ENCODE measurements around the gene DENND6B. TPM values are rescaled to one million over a fixed set of nuclear protein-coding genes. Genes with fewer than 3 reads are reported as not detected.

Gene DENND6B
- total RNA-seq, 1 experiment from 2014 or later, result 2.5 TPM

DNA sequence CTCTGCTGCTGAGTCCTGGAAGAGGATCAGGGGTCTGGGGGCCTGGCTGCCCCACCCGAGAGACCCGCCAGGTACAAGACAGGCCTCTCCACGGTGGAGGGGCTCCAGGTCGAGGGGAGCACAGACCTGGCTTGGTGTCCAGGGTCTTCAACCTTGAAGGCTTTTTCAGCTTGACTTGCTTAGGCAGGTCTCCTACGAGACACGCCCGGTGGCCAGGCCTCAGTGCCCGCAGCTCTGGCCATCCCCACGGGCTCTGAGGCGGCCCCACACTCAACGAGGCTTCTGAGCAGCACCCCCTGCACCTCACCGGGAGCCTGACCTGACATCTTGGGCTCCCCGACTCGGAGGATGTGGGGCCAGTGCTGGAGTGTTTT, 12.7 kb downstream of the DENND6B start:
- Mint-ChIP-seq H3K27me3 (ENCODE audit: low read depth) (no peaks in the 10 kb centered on the region; the same call in 1 of the 2 replicates), H3K27ac (peak overlapping the region; percentile 9; the same call in 1 of the 2 replicates), H3K9me3 (no peaks in the 10 kb centered on the region), H3K4me3 (no peak overlapping the region), H3K4me1 (peaks cover 7% of the 10 kb centered on the region), H3K36me3 (no peaks in the 10 kb centered on the region)
- DNase-seq (ENCODE audit: low spot score) (no peak), ATAC-seq (no peak)
- TF ChIP-seq FOXP4 (CRISPR knock-in tag; IDR thresholded peaks at IDR 0.05) (no peak), ZNF121 (CRISPR knock-in tag; IDR thresholded peaks at IDR 0.05) (no peak), IRF1 (CRISPR knock-in tag; IDR thresholded peaks at IDR 0.05) (no peak), KAT7 (CRISPR knock-in tag; IDR thresholded peaks at IDR 0.05; ENCODE audit: borderline replicate concordance) (no peak), ATF1 (CRISPR knock-in tag; IDR thresholded peaks at IDR 0.05) (no peak), MYBL2 (CRISPR knock-in tag; IDR thresholded peaks at IDR 0.05) (no peak), FOXK1 (CRISPR knock-in tag; IDR thresholded peaks at IDR 0.05) (no peak), ZBTB21 (CRISPR knock-in tag; IDR thresholded peaks at IDR 0.05; ENCODE audit: borderline replicate concordance) (no peak), HMGA2 (CRISPR knock-in tag; IDR thresholded peaks at IDR 0.05) (no peak), TCF7 (CRISPR knock-in tag; IDR thresholded peaks at IDR 0.05; ENCODE audit: low read depth) (no peak), ZNF396 (CRISPR knock-in tag; IDR thresholded peaks at IDR 0.05; ENCODE audit: borderline replicate concordance) (no peak), E2F4 (CRISPR knock-in tag; IDR thresholded peaks at IDR 0.05; ENCODE audit: borderline replicate concordance, low read depth) (no peak), EMX1 (CRISPR knock-in tag; IDR thresholded peaks at IDR 0.05) (no peak), NFE2L1 (CRISPR knock-in tag; IDR thresholded peaks at IDR 0.05) (no peak)
- TF ChIP-seq, protein P1, sequence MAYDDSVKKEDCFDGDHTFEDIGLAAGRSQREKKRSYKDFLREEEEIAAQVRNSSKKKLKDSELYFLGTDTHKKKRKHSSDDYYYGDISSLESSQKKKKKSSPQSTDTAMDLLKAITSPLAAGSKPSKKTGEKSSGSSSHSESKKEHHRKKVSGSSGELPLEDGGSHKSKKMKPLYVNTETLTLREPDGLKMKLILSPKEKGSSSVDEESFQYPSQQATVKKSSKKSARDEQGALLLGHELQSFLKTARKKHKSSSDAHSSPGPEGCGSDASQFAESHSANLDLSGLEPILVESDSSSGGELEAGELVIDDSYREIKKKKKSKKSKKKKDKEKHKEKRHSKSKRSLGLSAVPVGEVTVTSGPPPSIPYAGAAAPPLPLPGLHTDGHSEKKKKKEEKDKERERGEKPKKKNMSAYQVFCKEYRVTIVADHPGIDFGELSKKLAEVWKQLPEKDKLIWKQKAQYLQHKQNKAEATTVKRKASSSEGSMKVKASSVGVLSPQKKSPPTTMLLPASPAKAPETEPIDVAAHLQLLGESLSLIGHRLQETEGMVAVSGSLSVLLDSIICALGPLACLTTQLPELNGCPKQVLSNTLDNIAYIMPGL (CRISPR knock-in tag; IDR thresholded peaks at IDR 0.05), result no peak
- TF ChIP-seq, protein P2, sequence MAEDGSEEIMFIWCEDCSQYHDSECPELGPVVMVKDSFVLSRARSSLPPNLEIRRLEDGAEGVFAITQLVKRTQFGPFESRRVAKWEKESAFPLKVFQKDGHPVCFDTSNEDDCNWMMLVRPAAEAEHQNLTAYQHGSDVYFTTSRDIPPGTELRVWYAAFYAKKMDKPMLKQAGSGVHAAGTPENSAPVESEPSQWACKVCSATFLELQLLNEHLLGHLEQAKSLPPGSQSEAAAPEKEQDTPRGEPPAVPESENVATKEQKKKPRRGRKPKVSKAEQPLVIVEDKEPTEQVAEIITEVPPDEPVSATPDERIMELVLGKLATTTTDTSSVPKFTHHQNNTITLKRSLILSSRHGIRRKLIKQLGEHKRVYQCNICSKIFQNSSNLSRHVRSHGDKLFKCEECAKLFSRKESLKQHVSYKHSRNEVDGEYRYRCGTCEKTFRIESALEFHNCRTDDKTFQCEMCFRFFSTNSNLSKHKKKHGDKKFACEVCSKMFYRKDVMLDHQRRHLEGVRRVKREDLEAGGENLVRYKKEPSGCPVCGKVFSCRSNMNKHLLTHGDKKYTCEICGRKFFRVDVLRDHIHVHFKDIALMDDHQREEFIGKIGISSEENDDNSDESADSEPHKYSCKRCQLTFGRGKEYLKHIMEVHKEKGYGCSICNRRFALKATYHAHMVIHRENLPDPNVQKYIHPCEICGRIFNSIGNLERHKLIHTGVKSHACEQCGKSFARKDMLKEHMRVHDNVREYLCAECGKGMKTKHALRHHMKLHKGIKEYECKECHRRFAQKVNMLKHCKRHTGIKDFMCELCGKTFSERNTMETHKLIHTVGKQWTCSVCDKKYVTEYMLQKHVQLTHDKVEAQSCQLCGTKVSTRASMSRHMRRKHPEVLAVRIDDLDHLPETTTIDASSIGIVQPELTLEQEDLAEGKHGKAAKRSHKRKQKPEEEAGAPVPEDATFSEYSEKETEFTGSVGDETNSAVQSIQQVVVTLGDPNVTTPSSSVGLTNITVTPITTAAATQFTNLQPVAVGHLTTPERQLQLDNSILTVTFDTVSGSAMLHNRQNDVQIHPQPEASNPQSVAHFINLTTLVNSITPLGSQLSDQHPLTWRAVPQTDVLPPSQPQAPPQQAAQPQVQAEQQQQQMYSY (CRISPR knock-in tag; IDR thresholded peaks at IDR 0.05), result no peak
- TF ChIP-seq, protein P3, sequence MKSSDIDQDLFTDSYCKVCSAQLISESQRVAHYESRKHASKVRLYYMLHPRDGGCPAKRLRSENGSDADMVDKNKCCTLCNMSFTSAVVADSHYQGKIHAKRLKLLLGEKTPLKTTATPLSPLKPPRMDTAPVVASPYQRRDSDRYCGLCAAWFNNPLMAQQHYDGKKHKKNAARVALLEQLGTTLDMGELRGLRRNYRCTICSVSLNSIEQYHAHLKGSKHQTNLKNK (CRISPR knock-in tag; IDR thresholded peaks at IDR 0.05), result no peak
- TF ChIP-seq, protein P4, sequence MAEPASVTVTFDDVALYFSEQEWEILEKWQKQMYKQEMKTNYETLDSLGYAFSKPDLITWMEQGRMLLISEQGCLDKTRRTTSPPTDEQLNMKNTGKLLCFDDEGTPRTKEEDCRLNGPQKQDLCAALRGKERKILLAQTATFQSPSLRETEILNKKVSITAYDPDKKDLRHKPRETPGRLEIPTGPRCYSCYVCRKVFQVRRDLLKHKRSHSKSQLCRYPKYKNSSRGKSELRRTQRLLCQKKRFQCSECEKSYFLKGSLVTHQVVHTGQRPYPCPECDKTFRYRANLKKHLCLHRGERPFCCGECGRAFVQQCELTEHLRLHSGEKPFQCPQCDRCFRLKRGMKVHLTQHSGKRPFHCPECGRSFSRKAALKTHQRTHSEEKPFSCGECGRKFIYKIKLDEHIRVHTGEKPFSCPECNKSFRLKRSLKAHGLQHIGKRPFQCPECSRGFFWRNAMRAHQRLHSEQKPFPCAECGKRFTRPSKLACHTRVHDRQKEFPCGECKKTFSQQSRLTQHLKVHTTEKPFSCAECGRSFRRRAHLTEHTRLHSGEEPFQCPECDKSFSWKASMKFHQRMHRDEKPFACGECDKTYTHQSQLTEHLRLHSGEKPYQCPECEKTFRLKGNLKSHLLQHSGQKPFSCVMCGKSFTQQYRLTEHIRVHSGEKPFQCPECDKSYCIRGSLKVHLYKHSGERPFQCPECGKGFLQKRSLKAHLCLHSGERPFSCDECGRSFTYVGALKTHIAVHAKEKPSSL (CRISPR knock-in tag; conservative IDR thresholded peaks at IDR 0.05), result no peak
- TF ChIP-seq, protein P5, sequence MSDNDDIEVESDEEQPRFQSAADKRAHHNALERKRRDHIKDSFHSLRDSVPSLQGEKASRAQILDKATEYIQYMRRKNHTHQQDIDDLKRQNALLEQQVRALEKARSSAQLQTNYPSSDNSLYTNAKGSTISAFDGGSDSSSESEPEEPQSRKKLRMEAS (CRISPR knock-in tag; IDR thresholded peaks at IDR 0.05), result no peak
- CTCF ChIA-PET, result interaction anchor here (0.7 to 1.5 kb wide), 4 partner anchors 13 to 42 kb away, joined by 3 to 6 read pairs (median 4); partner anchors contain the start of gene DENND6B
- POLR2A ChIA-PET, result no interaction called here

Measured in WTC11 (cell line).